Fibroblast of skin of left biceps (primary cell): Measurements from ENCODE around the gene PPP2CA.
A peak's percentile ranks its signal among the peaks of the same experiment; 100 is the strongest.
"Not testable (repeated sequence)": the region's sequence is repeated elsewhere in the genome, so short reads cannot be mapped to it uniquely, and the experiment has no call there.

Experiments used
- DNase-seq, 2 experiments: peaks; one replicate each; pipeline ENCODE4 v3.0.0-alpha.2; 2013; ENCODE audit warnings: low read depth in 2 of 2

The PPP2CA gene

DNA sequence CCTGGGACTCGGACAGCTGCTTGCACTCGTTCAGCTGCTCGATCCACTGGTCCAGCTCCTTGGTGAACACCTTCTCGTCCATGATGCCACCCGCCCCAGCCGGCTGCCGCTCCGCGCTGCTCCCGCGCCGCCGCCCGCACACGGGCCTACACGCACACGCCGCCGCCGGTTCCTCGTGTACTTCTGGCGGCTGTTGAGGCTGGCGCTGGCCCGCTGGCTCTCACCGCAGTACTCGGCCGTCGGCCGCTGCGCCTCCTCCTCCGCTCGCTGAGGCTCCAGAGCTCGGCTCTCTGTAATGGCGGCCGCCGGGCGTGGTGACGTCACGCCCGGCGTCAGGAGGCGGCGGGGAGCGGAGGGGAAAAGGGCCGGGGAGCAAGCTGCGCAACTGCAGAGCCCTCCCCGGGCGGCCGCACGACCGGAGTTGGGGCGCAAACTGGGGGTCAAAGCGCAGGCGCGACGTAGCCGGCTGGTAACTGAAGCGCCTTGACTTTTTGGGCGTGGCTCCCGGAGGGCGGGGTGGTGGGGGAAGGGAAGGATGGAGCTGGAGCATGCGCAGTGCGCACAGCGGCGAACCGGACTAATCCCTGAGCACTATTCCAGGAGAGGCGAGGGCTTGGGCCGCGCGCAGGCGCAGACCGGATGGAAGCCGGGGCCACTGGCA, at the start of gene PPP2CA:
PPP2CA (minus strand) TSS at position 294 of the 661 bp plus-strand sequence; CDS start at position 82, 212 bp downstream.
- peak; percentile 96 to 97 for DNase-seq

DNA sequence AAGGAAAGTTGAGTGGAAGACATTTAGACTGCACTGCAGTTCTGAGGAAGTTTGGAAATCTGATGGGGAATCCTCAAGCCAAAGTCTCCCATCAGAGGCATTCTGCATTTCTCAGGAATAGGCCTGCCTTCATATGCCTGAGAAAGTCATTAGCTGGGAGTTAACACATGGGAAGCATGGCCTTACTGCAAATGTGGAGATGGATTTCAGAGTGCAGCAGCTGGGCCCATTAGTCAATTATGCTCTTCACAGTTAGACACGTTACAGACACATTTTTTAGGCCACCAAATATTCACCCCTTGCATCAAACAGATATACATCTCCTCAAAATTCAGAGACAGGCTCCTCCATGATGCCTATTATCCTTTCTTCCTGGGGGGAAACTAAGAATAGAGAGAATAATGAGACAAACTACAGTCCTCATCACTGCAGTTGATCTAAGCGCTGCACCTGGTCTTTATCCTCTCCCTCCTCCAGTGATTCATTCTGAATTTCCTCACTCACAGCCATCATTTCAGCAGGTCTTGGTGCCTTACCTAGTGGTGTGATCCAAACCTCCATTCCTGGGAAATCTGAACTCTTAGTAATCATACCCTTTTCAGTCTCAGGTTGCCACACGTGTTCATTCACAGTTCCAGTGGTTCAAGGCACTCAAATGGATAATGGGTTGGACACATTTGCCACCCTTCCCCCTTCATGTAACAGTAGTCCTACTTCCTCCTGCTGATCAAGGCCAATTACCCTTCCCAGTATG, 47.9 kb upstream of the PPP2CA start:
- DNase-seq = no peak

DNA sequence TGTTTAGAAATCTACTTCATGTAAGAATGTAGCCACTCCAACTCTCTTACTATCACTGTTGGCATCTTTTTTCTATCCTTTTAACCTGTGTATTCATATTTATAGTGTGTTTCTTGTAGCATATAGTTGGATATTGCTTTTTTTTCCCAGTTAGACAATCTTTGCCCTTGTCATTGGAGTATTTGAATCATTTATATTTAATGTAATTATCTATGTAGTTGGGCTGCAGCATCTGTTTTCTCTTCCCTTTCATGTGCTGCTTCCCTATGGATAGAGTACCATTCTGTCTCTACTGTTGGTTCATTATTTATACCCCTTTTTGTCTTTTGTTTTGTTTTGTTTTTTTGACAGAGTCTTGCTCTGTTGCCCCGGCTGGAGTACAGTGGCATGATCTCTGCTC, 45.2 kb upstream of the PPP2CA start:
- DNase-seq = no peak

DNA sequence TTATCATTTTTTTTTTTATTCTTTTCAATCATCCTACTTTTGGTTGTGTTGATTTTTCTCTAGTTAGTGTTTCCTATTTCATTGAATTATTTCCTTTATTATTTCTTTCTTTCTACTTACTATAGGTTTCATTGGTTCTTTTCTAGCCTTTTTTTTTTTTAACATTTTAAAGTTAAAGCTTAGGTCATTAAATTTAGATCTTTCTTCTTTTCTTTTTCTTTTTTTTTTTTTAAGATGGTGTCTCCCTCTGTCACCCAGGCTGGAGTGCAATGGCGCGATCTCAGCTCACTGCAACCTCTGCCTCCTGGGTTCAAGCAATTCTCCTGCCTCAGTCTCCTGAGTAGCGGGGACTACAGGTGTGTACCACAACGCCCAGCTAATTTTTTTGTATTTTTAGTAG, 43.0 kb upstream of the PPP2CA start:
- DNase-seq = no peak

DNA sequence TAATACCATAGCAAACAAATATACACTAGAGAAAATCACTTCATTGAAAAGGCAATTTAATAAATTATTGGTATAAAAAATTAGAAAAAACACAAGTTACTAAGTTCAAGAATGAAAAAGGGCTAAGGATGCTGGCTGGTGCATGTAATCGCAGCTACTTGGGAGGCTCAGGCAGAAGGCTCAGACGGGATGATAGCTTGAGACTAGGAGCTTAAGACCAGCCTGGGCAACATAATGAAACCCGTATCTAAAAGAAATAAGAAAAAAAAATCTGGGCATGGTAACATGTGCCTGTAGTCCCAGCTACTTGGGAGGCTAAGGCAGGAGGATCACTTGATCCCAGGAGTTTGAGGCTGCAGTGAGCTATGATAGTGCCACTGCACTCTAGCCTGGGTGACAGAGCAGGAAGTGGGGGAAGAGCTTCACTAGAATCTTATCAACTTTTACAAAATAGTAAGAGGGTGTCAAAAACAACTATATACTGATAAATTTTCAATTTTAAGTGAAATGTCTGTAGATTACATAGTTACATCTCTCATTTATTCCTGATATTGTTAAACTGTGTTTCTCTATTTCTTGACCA, 42.2 kb upstream of the PPP2CA start:
- DNase-seq = no peak

DNA sequence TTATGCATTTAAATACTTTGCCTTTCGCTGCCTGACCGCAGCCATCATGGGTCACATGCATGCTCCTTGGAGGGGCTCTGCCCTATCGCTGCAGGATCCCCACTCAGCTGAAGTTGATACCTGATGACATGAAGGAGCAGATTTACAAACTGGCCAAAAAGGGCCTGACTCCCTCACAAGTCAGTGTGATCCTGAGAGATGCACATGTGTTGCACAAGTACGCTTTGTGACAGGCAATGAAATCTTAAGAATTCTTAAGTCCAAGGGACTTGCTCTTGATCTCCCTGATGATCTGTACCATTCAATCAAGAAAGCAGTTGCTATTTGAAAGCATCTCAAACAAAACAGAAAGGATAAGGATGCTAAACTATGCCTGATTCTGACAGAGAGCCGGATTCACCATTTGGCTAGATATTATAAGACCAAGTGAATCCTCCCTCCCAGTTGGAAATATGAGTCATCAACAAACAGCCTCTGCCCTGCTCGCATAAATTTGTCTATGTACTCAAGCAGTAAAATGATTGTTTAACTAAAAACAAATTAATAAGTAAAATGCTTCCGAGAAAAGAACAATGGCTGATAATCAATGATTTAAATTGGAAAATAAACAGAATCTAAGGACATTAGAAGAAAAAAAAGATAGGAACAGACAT, 41.6 kb upstream of the PPP2CA start:
- no peak for DNase-seq

DNA sequence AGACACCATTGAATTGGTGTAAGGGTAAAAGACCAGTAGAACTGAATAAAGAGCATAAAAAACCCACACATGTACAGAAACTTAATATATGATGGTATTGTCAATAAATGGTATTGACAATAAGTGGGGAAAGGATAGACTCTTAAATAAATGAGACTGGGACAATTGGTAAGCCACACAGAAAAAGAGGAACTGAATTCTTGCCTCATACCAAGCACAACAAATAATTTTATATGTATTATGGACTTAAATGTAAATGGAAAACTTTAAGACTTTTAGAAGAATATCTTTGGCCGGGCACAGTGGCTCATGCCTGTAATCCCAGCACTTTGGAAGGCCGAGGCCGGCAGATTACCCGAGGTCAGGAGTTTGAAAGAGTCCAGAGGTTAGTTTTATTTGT, 37.9 kb upstream of the PPP2CA start:
- DNase-seq = no peak

DNA sequence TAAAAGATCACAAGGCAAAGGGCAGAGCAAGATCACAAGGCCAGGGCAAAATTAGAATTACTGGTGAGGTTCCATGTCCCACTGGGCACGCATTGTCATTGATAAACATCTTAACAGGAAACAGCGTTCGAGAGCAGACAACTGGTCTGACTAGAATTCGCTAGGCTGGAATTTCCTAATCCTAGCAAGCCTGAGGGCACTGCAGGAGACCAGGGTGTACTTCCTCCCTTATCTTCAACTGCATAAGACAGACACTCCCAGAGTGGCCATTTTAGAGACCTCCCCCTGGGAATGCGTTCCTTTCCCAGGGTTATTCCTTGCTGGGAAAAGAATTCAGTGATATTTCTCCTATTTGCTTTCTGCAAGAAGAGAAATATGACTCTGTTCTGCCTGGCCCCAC, 36.8 kb upstream of the PPP2CA start:
- not testable (repeated sequence) for DNase-seq

DNA sequence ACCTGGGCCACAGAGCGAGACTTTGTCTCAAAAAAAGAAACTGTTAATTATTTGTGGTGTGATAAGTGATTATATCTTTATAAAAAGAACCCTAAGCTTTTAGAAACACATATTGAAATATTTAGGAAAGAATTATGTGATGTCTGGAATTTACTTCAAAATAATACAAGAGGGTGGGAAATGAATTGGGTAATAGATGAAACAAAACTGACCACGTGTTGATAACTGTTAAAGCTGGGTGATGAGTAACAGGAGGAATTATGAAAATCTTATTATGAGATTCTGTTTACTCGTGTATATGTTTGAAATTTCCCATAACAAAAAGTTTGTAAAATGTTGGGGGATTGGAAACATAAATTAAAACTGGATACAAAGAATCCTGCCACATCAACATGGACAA, 33.0 kb upstream of the PPP2CA start:
- peak in 1 of 2 experiments; percentile 13 for DNase-seq

DNA sequence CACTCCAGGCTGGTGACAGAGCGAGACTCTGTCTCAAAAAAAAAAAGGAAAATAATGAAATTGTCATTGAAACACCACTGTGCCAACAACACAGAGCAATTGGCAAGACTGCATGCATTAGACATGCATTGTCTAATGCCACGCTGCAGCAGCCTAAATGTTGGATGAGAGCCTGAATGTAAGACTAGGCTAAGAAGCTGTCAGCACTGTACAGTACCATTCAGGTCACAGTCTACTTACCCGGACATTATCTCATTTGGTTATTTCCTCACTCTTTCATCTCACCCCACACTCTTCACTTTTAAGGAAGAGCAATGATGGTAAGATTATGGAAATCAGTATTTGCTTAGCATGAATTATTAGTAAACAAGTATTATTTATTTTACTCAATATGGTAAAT, 31.3 kb upstream of the PPP2CA start:
- DNase-seq = no peak

DNA sequence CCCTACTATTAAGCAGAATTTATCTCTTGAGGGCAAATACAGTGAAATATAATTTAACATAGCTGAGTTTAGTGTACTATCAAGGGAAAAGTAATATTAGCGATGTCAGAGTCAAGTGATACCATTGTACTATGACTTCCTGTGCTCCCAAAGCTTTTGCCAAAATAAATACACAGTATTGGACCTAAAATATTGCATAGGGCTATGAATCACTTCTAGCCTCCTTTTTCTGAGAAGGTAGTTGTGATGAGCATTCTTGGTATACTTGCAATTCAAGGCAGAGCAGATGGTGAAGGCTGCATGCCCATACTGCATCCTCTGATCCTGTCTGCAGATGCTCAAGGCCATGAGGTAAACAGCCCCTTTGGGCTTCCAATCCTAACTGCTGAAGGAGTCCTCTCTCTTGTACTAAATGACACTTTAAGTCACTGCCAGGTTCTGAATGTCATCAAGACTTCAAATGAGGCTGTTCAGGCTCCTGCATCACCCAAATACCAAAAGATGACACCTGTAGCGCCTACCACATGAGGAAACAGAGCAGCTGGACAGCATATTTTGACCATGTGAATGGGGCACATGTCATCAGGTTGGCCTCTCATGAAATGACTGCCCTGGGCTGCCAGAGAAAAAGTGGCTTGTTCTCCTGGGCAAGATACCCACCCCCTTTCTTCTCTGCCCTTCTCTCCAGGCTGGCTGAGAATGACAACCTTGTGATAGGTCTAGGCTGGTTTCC, 29.7 kb upstream of the PPP2CA start:
- peak in 1 of 2 experiments; percentile 15 for DNase-seq

DNA sequence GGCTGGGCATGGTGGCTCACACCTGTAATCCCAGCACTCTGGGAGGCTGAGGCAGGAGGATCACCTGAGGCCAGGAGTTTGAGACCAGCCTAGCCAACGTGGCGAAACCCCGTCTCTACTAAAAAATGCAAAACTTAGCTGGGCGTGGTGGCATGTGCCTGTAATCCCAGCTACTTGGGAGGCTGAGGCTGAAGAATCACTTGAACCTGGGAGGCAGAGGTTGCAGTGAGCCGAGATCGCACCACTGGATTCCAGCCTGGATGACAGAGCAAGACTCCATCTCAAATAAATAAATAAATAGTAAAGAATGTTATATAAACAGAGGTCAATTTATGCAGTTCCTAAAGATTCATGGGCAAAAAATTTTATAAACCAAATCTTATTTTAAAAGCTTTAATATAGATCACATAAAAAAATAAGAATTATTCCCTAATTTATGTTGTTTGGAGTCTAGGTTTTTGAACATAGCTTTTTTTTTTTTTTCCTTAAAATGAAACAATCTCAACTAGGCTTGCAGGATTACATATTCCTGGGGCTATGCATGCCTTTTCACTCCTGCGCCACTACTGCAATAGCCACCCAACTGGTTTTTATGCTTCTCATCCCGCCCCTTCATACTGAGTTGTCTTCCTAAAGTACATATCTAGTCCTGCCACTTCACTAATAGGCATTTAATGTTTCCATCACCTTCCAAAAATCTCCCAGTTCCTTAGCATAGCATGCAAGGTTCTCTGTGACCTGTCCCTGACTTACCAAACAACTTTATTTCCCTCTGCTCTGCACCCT, 27.7 kb upstream of the PPP2CA start:
- not testable (repeated sequence) for DNase-seq

DNA sequence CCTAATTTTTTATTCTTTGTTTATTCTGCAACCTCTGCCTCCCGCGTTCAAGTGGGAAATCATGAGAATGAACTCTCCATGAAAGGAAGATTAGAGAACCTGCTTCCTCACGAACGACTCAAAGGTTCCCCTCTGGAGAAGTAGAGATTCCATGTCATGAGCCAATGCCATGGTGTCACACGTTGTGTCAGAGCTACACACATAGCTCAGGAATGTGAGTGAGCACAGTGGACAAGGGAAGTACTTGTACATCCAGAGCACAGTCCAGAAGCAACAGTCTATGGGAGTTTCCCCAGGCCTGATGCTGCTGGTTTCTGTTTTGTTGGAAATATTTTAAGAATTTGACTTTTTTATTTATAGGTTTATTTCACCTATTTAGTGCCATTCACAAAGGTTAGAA, 26.8 kb upstream of the PPP2CA start:
- peak in 1 of 2 experiments; percentile 10 for DNase-seq

DNA sequence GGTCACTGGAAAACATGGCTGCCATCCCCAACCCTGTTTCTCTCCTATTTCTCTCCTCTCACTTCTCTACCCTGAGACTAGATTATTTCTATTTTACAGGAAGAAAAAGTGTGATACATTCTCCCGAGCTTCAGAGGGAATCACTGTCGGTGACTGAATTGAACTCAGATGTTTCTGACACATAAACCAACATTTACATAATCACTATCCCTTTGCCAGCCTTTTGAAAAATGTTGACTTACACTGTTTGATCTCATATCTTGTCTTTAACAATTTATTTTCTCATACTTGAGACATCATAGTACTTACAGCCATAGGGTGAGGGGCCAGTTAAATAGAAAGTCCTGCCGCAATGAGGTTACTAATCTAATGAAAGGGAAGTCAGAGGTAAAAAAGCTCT, 25.1 kb upstream of the PPP2CA start:
- no peak for DNase-seq

DNA sequence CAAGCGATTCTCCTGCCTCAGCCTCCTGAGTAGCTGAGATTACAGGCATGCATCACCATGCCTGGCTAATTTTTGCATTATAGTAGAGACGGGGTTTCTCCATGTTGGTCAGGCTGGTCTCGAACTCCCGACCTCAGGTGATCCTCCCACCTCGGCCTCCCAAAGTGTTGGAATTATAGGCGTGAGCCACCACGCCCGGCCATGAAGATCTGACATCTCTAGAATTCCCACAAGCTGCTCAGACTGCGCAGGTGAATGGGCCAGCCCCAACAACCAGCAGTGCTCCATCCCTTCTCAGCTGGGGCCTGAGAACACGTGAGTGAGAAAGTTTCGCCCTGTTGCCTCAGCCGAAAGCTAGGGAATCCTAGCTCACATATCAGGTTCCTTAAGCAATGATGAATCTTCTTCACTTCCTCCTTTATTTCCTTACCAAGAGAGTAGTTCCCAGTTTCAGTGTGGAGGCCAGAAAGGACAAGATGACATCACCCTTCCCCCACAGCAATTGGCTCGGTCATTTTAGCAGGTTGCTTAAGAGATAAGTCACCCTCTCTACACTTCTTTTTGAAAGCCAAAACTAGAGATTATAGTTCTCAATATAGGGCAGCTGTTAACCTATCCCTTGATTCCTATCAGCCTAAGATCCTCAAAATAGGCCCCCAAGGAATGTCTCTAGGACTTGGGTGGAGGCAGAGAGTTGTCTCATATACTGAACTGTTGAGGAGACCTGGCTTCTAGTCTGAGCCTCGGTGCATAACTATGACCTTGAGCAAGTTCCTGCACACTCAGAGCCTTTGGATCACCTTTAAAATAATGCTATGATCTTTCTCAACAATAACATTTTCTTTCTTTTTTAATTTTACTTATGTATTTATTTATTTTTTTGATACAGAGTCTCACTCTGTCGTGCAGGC, 23.9 kb upstream of the PPP2CA start:
- no peak for DNase-seq

DNA sequence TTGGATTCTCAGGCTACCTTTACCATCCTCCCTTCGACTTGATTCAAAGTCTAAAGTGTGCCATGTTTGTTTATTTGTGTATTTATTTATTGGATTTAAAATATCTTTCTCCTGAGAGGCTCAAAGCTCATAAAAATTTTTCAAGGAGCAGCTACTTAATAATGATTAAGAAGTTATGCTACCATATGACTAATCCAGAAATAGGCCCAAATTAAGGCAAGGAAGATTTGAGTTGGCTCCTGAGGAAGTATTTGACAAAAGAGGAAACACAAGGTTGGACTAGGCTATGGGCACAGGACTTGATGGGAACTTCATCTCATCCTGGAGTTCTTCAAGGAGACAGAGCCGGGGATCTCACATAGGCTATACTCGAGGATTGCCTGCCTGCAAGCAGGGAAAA, 22.4 kb upstream of the PPP2CA start:
- no peak for DNase-seq

DNA sequence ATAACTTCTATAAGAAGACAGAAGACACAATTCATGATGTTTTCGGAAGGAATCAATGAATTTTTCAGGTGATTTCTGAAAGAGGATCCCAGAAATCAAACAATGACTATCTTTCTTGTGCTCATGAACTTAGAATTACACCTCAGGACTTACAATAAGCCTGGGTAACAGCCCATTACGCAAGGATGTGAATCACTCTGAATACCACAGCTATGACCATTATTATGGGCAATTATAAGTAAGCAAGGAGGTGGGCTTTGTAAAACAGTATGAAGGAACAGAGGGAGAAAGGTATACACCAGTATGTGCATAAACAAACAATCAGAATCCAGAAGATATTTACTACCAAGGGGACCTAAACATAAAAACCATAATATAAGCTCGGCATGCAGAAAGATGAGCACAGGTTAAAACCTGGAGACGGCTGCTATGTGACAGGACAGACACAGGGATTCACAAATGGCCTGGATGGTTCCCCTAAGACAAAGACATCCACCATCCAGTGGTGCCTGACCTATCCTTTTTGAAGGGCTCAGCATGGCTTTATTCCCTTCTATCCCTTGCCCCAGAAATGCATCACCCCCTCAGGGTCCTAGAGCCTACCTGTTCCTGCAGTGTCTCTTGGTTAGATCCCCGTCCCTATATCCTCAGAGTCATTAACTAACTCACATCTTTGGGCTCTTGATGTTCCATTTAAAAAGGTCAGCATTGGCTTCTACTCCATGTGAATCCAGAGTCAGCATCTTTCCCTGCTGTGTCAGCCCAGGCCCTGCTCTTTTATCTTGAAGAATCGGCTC, 21.8 kb upstream of the PPP2CA start:
- peak in 1 of 2 experiments; percentile 59 for DNase-seq

DNA sequence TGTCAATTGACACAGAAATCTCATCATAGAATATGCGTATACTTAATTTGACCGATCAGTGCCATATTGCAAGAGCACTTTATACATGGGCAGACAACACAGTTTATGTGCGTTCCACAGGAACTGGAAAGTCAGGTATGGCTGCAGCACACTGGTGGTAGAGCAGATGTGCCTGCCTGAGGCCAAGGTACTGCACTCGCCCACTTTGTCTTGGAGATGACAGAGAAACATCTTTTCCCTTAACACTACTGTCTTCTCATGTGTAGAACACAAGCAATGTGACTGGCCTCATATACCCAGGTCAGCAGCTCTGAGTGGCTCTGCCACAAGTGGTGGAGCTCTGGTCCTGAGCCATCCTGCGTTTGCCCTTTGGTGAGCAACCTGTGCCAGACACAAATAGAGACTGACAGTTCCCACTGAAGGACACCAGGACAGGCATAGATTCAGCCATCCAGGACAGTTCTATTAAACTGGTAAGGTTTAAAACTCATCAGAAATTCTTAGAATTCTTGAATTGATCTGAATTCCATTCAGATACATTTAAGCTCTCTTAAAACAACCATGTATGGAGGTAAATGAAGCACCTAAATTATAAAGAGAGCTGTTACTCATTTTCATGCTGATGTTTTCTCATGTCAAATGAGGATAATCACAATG, 21.0 kb upstream of the PPP2CA start:
- DNase-seq = no peak

DNA sequence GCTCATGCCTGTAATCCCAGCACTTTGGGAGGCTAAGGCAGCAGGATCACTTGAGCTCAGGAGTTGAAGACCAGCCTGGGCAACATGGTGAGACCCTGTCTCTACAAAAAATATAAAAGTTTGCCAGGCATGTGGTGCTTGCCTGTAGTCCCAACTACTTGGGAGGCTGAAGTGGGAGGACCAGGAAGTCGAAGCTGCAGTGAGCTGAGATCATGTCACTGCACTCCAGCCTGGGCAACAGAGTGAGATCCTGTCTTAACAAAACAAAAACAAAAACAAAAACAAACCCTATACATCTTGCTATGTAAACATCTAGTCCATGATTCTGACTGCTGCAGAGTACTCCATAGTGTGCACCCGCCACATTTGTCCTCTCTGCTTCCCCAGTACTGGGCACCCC, 19.8 kb upstream of the PPP2CA start:
- DNase-seq = no peak
